ENCODE results near the gene GNAQ.

- no peak for TF ChIP-seq CTCF (IDR thresholded peaks at IDR 0.05)
- no peak for TF ChIP-seq POLR2A (IDR thresholded peaks at IDR 0.05)
Measured at GRCh38 chr9:77679088-77679487, 352.5 kb downstream of the GNAQ start.

All from testis (tissue), 2 donors.